ENCODE data around the gene DNAJC1. TPM values are rescaled to one million over a fixed set of nuclear protein-coding genes. Genes with fewer than 3 reads are reported as not detected.

The DNAJC1 gene
- total and polyA plus RNA-seq, 4 donors, result 21.2 to 48.1 (median 32.5) TPM

DNA sequence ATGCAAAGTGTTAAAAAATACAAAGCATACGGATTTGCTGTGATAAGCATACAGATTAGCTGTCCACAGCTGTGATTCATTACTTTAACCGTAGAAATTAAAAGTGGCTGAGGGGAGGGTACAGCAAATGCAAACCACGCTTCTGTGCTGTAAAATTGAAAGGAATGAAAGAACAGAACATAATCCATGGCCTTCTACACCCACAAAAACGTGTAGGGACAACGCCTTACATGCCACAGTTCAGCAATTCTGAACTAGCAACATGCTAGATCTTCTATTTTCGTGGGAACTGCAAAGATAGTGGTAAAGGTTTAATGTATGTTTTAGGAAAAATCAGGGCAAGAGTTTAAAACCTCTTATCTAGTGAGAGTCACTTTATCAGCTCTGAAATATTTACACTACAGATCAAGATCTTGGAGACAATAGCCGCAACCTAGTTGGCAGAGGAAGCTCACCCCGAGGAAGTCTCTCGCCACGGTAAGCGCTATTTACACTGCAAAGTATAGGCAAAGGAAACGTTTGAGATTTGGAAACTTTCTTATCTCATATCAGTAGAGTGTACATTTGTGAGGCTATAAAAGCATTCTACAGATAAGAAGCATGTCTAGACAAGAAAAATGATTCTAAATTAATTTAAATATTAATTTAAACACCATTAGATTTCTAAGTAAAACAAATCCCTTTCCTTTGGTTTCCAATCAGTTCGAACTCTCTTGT lies 275.9 kb downstream of the DNAJC1 start:
- 64% methylated on average over 13 of the region's 13 CpGs for WGBS
- H3K4me1 ChIP-seq (ENCODE audit: control insufficient read depth in 4 of 4, insufficient read depth in 4 of 4, low read length in 3 of 4), result peaks cover 2 to 16% (median 11%) of the 10 kb centered on the region in 4 donors
- no peaks in the 10 kb centered on the region for H3K9me3 ChIP-seq (ENCODE audit: control insufficient read depth in 4 of 4, low read length in 3 of 4)
- H3K27me3 ChIP-seq (ENCODE audit: control insufficient read depth in 4 of 4, insufficient read depth in 4 of 4, low read length in 3 of 4), result no peaks in the 10 kb centered on the region
- no peak overlapping the region for H3K27ac ChIP-seq (ENCODE audit: low read depth in 1 of 2, low read length in 2 of 2)
- TF ChIP-seq RAD21 (IDR thresholded peaks at IDR 0.05) (no peak), HNF4G (IDR thresholded peaks at IDR 0.05) (no peak), TAF1 (conservative IDR thresholded peaks at IDR 0.05) (no peak), JUND (IDR thresholded peaks at IDR 0.05) (no peak), FOXA2 (IDR thresholded peaks at IDR 0.05) (no peak), EGR1 (IDR thresholded peaks at IDR 0.05; ENCODE audit: low read depth in 2 of 2) (no peak), RXRA (IDR thresholded peaks at IDR 0.05) (no peak), HNF4A (conservative IDR thresholded peaks at IDR 0.05) (no peak)
- TF ChIP-seq, protein P1, sequence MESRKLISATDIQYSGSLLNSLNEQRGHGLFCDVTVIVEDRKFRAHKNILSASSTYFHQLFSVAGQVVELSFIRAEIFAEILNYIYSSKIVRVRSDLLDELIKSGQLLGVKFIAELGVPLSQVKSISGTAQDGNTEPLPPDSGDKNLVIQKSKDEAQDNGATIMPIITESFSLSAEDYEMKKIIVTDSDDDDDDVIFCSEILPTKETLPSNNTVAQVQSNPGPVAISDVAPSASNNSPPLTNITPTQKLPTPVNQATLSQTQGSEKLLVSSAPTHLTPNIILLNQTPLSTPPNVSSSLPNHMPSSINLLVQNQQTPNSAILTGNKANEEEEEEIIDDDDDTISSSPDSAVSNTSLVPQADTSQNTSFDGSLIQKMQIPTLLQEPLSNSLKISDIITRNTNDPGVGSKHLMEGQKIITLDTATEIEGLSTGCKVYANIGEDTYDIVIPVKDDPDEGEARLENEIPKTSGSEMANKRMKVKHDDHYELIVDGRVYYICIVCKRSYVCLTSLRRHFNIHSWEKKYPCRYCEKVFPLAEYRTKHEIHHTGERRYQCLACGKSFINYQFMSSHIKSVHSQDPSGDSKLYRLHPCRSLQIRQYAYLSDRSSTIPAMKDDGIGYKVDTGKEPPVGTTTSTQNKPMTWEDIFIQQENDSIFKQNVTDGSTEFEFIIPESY (IDR thresholded peaks at IDR 0.05), result no peak
- TF ChIP-seq, protein P2, sequence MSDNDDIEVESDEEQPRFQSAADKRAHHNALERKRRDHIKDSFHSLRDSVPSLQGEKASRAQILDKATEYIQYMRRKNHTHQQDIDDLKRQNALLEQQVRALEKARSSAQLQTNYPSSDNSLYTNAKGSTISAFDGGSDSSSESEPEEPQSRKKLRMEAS (IDR thresholded peaks at IDR 0.05), result no peak
- TF ChIP-seq, protein P3, sequence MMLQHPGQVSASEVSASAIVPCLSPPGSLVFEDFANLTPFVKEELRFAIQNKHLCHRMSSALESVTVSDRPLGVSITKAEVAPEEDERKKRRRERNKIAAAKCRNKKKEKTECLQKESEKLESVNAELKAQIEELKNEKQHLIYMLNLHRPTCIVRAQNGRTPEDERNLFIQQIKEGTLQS (IDR thresholded peaks at IDR 0.05), result no peak
- TF ChIP-seq, protein P4, sequence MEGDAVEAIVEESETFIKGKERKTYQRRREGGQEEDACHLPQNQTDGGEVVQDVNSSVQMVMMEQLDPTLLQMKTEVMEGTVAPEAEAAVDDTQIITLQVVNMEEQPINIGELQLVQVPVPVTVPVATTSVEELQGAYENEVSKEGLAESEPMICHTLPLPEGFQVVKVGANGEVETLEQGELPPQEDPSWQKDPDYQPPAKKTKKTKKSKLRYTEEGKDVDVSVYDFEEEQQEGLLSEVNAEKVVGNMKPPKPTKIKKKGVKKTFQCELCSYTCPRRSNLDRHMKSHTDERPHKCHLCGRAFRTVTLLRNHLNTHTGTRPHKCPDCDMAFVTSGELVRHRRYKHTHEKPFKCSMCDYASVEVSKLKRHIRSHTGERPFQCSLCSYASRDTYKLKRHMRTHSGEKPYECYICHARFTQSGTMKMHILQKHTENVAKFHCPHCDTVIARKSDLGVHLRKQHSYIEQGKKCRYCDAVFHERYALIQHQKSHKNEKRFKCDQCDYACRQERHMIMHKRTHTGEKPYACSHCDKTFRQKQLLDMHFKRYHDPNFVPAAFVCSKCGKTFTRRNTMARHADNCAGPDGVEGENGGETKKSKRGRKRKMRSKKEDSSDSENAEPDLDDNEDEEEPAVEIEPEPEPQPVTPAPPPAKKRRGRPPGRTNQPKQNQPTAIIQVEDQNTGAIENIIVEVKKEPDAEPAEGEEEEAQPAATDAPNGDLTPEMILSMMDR (IDR thresholded peaks at IDR 0.05; ENCODE audit: low read depth, low read length, missing input control), result no peak
- DNase-seq (ENCODE audit: low spot score), result no peak
- no peak overlapping the region for H3K4me3 ChIP-seq (ENCODE audit: low read depth in 1 of 3, low read length in 3 of 3)
- peaks cover 0 to 11% (median 6%) of the 10 kb centered on the region in 4 donors for H3K36me3 ChIP-seq (ENCODE audit: control insufficient read depth in 4 of 4, insufficient read depth in 3 of 4, low read depth in 1 of 4, low read length in 3 of 4)
- H3K9ac ChIP-seq (ENCODE audit: low read depth in 1 of 2, low read length in 2 of 2), result no peak overlapping the region

DNA sequence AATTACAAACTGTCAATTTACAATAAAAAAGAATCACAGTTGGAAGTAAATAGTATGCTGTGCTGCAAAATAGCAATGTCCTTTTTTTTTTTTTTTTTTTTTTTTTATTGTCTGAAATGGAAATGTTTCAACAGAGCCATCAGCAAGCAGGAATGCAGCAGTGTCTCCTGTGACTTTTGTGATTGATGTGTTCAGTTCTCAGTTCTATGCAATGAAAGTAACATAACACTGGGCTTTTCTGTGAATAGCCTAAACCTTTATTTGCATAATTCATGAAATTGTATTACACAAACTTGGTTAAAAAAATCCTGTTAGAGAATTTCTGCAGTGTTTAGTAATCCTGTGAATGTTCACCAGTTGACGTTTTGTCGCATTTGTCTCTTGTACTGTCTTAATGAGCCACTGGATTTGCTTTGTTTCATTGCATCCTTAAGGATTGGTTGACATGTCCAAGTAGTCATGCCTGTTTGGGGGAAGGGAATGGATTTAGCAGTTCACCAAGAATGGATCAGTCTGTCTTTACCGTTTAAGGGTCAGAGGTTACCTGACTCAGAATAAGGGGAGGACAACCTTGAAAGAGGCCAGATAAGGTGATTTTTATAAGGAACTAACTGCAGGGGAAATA lies 276.8 kb downstream of the DNAJC1 start:
- H3K27me3 ChIP-seq (ENCODE audit: control insufficient read depth in 4 of 4, insufficient read depth in 4 of 4, low read length in 3 of 4), result no peaks in the 10 kb centered on the region
- no peaks in the 10 kb centered on the region for H3K9me3 ChIP-seq (ENCODE audit: control insufficient read depth in 4 of 4, low read length in 3 of 4)
- no peak for DNase-seq (ENCODE audit: low spot score)
- peaks cover 0 to 11% (median 6%) of the 10 kb centered on the region in 4 donors for H3K36me3 ChIP-seq (ENCODE audit: control insufficient read depth in 4 of 4, insufficient read depth in 3 of 4, low read depth in 1 of 4, low read length in 3 of 4)
- H3K27ac ChIP-seq (ENCODE audit: low read depth in 1 of 2, low read length in 2 of 2), result no peak overlapping the region
- 77% methylated on average over 3 of the region's 3 CpGs for WGBS
- peaks cover 2 to 12% (median 9%) of the 10 kb centered on the region in 4 donors for H3K4me1 ChIP-seq (ENCODE audit: control insufficient read depth in 4 of 4, insufficient read depth in 4 of 4, low read length in 3 of 4)
- TF ChIP-seq, protein P1 (IDR thresholded peaks at IDR 0.05), result no peak
- TF ChIP-seq GABPA (IDR thresholded peaks at IDR 0.05 in 1 of 2, conservative IDR thresholded peaks at IDR 0.05 in 1 of 2), result no peak
- no peak for TF ChIP-seq YY1 (IDR thresholded peaks at IDR 0.05)
- no peak for TF ChIP-seq FOXA1 (IDR thresholded peaks at IDR 0.05)
- no peak for TF ChIP-seq RXRA (IDR thresholded peaks at IDR 0.05)
- TF ChIP-seq EGR1 (IDR thresholded peaks at IDR 0.05; ENCODE audit: low read depth in 2 of 2), result no peak
- H3K4me3 ChIP-seq (ENCODE audit: low read depth in 1 of 3, low read length in 3 of 3), result no peak overlapping the region
- no peak overlapping the region for H3K9ac ChIP-seq (ENCODE audit: low read depth in 1 of 2, low read length in 2 of 2)

Measured in liver (tissue), 9 donors.